ENCODE data around the gene SHISA3. TPM values are rescaled to one million over a fixed set of nuclear protein-coding genes. Genes with fewer than 3 reads are reported as not detected.

SHISA3 gene
- total RNA-seq, 1 donor from 2014 or later: 0.14 TPM

- no peaks in the 10 kb centered on the region for H3K27me3 Mint-ChIP-seq
- no peak for DNase-seq (ENCODE audit: low spot score, unreplicated experiment)
- H3K27ac Mint-ChIP-seq: no peak overlapping the region
- no peak for TF ChIP-seq CTCF (IDR thresholded peaks at IDR 0.05; ENCODE audit: unreplicated experiment)
- no peaks in the 10 kb centered on the region for H3K9me3 Mint-ChIP-seq (ENCODE audit: low read depth)
- no peak overlapping the region for H3K4me3 Mint-ChIP-seq (ENCODE audit: low read depth)
- peaks cover 3% of the 10 kb centered on the region for H3K4me1 Mint-ChIP-seq (ENCODE audit: low read depth)
- peaks cover 2% of the 10 kb centered on the region for H3K36me3 Mint-ChIP-seq (ENCODE audit: insufficient read depth)
These were observed 20.3 kb downstream of the SHISA3 start for GRCh38 chr4:42417550-42417949.

GRCh38 chr4:42420140-42420539, 22.9 kb downstream of the SHISA3 start:
- H3K4me3 Mint-ChIP-seq (ENCODE audit: low read depth): no peak overlapping the region
- no peaks in the 10 kb centered on the region for H3K27me3 Mint-ChIP-seq
- no peak for TF ChIP-seq CTCF (IDR thresholded peaks at IDR 0.05; ENCODE audit: unreplicated experiment)
- H3K27ac Mint-ChIP-seq: no peak overlapping the region
- no peak for DNase-seq (ENCODE audit: low spot score, unreplicated experiment)
- peaks cover 3% of the 10 kb centered on the region for H3K4me1 Mint-ChIP-seq (ENCODE audit: low read depth)
- no peaks in the 10 kb centered on the region for H3K9me3 Mint-ChIP-seq (ENCODE audit: low read depth)
- peaks cover 2% of the 10 kb centered on the region for H3K36me3 Mint-ChIP-seq (ENCODE audit: insufficient read depth)

- Mint-ChIP-seq H3K9me3 (ENCODE audit: low read depth) (no peaks in the 10 kb centered on the region), H3K4me1 (ENCODE audit: low read depth) (peaks cover 3% of the 10 kb centered on the region), H3K27me3 (no peaks in the 10 kb centered on the region), H3K27ac (no peak overlapping the region), H3K36me3 (ENCODE audit: insufficient read depth) (peaks cover 2% of the 10 kb centered on the region), H3K4me3 (ENCODE audit: low read depth) (no peak overlapping the region)
- no peak for TF ChIP-seq CTCF (IDR thresholded peaks at IDR 0.05; ENCODE audit: unreplicated experiment)
- no peak for DNase-seq (ENCODE audit: low spot score, unreplicated experiment)
These were observed 28.1 kb downstream of the SHISA3 start for GRCh38 chr4:42425146-42426065.

GRCh38 chr4:42428036-42428435, 30.7 kb downstream of the SHISA3 start:
- Mint-ChIP-seq H3K36me3 (ENCODE audit: insufficient read depth) (no peaks in the 10 kb centered on the region), H3K9me3 (ENCODE audit: low read depth) (no peaks in the 10 kb centered on the region), H3K4me3 (ENCODE audit: low read depth) (no peak overlapping the region), H3K27ac (no peak overlapping the region), H3K27me3 (no peaks in the 10 kb centered on the region), H3K4me1 (ENCODE audit: low read depth) (peaks cover 3% of the 10 kb centered on the region)
- no peak for TF ChIP-seq CTCF (IDR thresholded peaks at IDR 0.05; ENCODE audit: unreplicated experiment)
- no peak for DNase-seq (ENCODE audit: low spot score, unreplicated experiment)

- DNase-seq (ENCODE audit: low spot score, unreplicated experiment): no peak
- Mint-ChIP-seq H3K27me3 (no peaks in the 10 kb centered on the region), H3K4me1 (ENCODE audit: low read depth) (peaks cover 4% of the 10 kb centered on the region), H3K9me3 (ENCODE audit: low read depth) (peaks cover 4% of the 10 kb centered on the region), H3K36me3 (ENCODE audit: insufficient read depth) (peaks cover 2% of the 10 kb centered on the region), H3K27ac (no peak overlapping the region), H3K4me3 (ENCODE audit: low read depth) (no peak overlapping the region)
- no peak for TF ChIP-seq CTCF (IDR thresholded peaks at IDR 0.05; ENCODE audit: unreplicated experiment)
These were observed 39.8 kb downstream of the SHISA3 start for GRCh38 chr4:42436928-42437565.
